ENCODE results near the gene NRIP2. TPM values are rescaled to one million over a fixed set of nuclear protein-coding genes. Genes with fewer than 3 reads are reported as not detected.
A peak's percentile ranks its signal among the peaks of the same experiment; 100 is the strongest.
"Not testable (repeated sequence)": the region's sequence is repeated elsewhere in the genome, so short reads cannot be mapped to it uniquely, and the experiment has no call there.

NRIP2 gene
- total RNA-seq, 2 experiments from 2014 or later, result not detected

DNA sequence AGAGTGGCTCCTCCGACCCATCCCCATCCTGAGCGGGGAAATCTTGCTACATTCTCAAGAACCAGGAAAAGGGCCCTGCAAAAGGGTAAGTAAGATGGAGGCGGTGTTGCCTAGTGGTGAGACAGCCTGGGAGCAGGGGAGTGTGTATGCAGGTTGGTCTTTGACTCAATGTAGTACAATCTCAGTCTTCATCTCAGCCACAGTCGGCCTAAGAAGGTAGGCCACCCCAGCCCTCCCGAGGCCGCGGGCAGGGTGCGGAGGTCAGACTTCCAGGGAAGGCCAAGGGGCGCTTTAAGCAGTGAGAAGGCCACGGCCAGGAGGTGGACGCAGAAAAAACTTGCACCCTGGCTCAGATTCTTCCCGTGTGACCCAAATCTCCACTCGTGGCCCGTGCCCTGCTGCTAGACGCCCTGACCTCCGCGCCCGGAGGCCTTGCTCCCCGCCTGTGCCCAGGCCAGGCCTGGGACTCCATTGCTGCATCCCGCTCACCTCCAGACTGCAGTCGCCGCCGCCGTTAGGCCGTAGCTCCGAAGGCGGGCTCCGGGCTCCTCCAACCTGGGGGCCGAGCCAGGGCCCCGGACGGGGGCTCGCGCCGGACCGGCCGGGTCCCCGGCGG is 41.7 kb upstream of the NRIP2 start:
- DNase-seq (peak in 2 of 14 experiments; percentile 25 to 40), ATAC-seq (ENCODE audit: poor library complexity) (no peak)
- Mint-ChIP-seq H3K27me3 (no peaks in the 10 kb centered on the region), H3K4me3 (peak overlapping the region; percentile 90), H3K9me3 (no peaks in the 10 kb centered on the region), H3K4me1 (ENCODE audit: low read depth) (peaks cover 30% of the 10 kb centered on the region), H3K27ac (peak overlapping the region; percentile 99), H3K36me3 (ENCODE audit: low read depth) (peaks cover 25% of the 10 kb centered on the region)
- ChIA-PET POLR2A (interaction anchor here (0.6 to 5.0 kb wide), 7 partner anchors 12 to 186 kb away, joined by 3 to 77 read pairs (median 5); partner anchors contain the start of genes FKBP4 and TULP3), CTCF (no interaction called here)
- intact Hi-C loops (cut with DNase I, micrococcal nuclease), result loop anchor here in 1 of 2 experiments (1.0 to 5.0 kb wide), 4 partner anchors 14 to 201 kb away; partner anchors contain the start of genes FKBP4, ITFG2, TSPAN9 and TULP3
- H3K36me3 ChIP-seq (ENCODE audit: insufficient read depth, low read length), result peaks cover 5% of the 10 kb centered on the region
- peaks cover 37% of the 10 kb centered on the region for H3K4me1 ChIP-seq (ENCODE audit: insufficient read depth, low read length)
- H3K4me3 ChIP-seq (ENCODE audit: low read length), result peak overlapping the region; percentile 80
- H3K9me3 ChIP-seq (ENCODE audit: control insufficient read depth in 1 of 2, insufficient read depth in 1 of 2, low read length in 2 of 2), result no peaks in the 10 kb centered on the region
- no peak overlapping the region for H3K27ac ChIP-seq (ENCODE audit: low read depth in 1 of 2, low read length in 2 of 2)
- no peaks in the 10 kb centered on the region for H3K27me3 ChIP-seq (ENCODE audit: control insufficient read depth in 1 of 2, insufficient read depth in 2 of 2, low read length in 2 of 2)
- no peak for TF ChIP-seq CTCF (IDR thresholded peaks at IDR 0.05)

- H3K4me3 Mint-ChIP-seq; H3K27me3 Mint-ChIP-seq; ATAC-seq (ENCODE audit: poor library complexity); H3K27ac Mint-ChIP-seq; H3K9me3 ChIP-seq (ENCODE audit: control insufficient read depth in 1 of 2, insufficient read depth in 1 of 2, low read length in 2 of 2); H3K36me3 ChIP-seq (ENCODE audit: insufficient read depth, low read length); intact Hi-C loops (cut with DNase I, micrococcal nuclease); CTCF ChIA-PET; H3K27ac ChIP-seq (ENCODE audit: low read depth in 1 of 2, low read length in 2 of 2); POLR2A ChIA-PET; DNase-seq; H3K36me3 Mint-ChIP-seq (ENCODE audit: low read depth); H3K4me1 ChIP-seq (ENCODE audit: insufficient read depth, low read length); H3K4me1 Mint-ChIP-seq (ENCODE audit: low read depth); H3K9me3 Mint-ChIP-seq; H3K4me3 ChIP-seq (ENCODE audit: low read length); H3K27me3 ChIP-seq (ENCODE audit: control insufficient read depth in 1 of 2, insufficient read depth in 2 of 2, low read length in 2 of 2): not testable (repeated sequence)
These were observed 34.3 kb upstream of the NRIP2 start for GRCh38 chr12:2868986-2869632.

- ChIA-PET POLR2A (no interaction called here), CTCF (no interaction called here)
- TF ChIP-seq CTCF (IDR thresholded peaks at IDR 0.05), result no peak
- H3K27me3 Mint-ChIP-seq, result no peaks in the 10 kb centered on the region
- H3K27me3 ChIP-seq (ENCODE audit: control insufficient read depth in 1 of 2, insufficient read depth in 2 of 2, low read length in 2 of 2), result no peaks in the 10 kb centered on the region
- H3K9me3 Mint-ChIP-seq, result no peaks in the 10 kb centered on the region
- intact Hi-C loops (cut with DNase I, micrococcal nuclease), result no loop called here
- H3K36me3 Mint-ChIP-seq (ENCODE audit: low read depth), result peaks cover 5% of the 10 kb centered on the region
- ATAC-seq (ENCODE audit: poor library complexity), result no peak
- peaks cover 3% of the 10 kb centered on the region for H3K36me3 ChIP-seq (ENCODE audit: insufficient read depth, low read length)
- H3K4me3 ChIP-seq (ENCODE audit: low read length), result no peak overlapping the region
- no peaks in the 10 kb centered on the region for H3K4me1 ChIP-seq (ENCODE audit: insufficient read depth, low read length)
- H3K27ac Mint-ChIP-seq, result no peak overlapping the region
- no peak for DNase-seq
- H3K27ac ChIP-seq (ENCODE audit: low read depth in 1 of 2, low read length in 2 of 2), result no peak overlapping the region
- no peaks in the 10 kb centered on the region for H3K9me3 ChIP-seq (ENCODE audit: control insufficient read depth in 1 of 2, insufficient read depth in 1 of 2, low read length in 2 of 2)
- H3K4me3 Mint-ChIP-seq, result no peak overlapping the region
- peaks cover 5% of the 10 kb centered on the region for H3K4me1 Mint-ChIP-seq (ENCODE audit: low read depth)
These were observed 29.4 kb upstream of the NRIP2 start for GRCh38 chr12:2864198-2864597.

GRCh38 chr12:2863402-2863801 is 28.6 kb upstream of the NRIP2 start:
- H3K4me1 Mint-ChIP-seq (ENCODE audit: low read depth); H3K27ac Mint-ChIP-seq; H3K4me3 Mint-ChIP-seq; intact Hi-C loops (cut with DNase I, micrococcal nuclease); H3K9me3 ChIP-seq (ENCODE audit: control insufficient read depth in 1 of 2, insufficient read depth in 1 of 2, low read length in 2 of 2); DNase-seq; H3K4me3 ChIP-seq (ENCODE audit: low read length); H3K27ac ChIP-seq (ENCODE audit: low read depth in 1 of 2, low read length in 2 of 2); ATAC-seq (ENCODE audit: poor library complexity); H3K36me3 ChIP-seq (ENCODE audit: insufficient read depth, low read length); H3K9me3 Mint-ChIP-seq; H3K36me3 Mint-ChIP-seq (ENCODE audit: low read depth); H3K4me1 ChIP-seq (ENCODE audit: insufficient read depth, low read length); H3K27me3 Mint-ChIP-seq; H3K27me3 ChIP-seq (ENCODE audit: control insufficient read depth in 1 of 2, insufficient read depth in 2 of 2, low read length in 2 of 2): not testable (repeated sequence)
- CTCF ChIA-PET, result interaction anchor here (1.4 kb wide), 1 partner anchor 9 kb away, joined by 3 read pairs; no protein-coding TSS in a partner anchor
- POLR2A ChIA-PET, result interaction anchor here (1.4 kb wide), 1 partner anchor 13 kb away, joined by 5 read pairs; the partner anchor contains the start of genes FOXM1 and RHNO1
